GM19438 (cell line): Measurements from ENCODE around the gene ALX4.

Source experiments
- ATAC-seq: cut with Tn5 transposase; IDR thresholded peaks from one replicate; pipeline ENCODE4 v1.9.1; 2021; ENCODE audit warnings: low read depth; ENCODE audit not compliant: unreplicated experiment

The ALX4 gene

GRCh38 chr11:44309478-44310205, at the start of gene ALX4:
ALX4 (minus strand) TSS chr11:44310139; CDS start chr11:44310062, 77 bp downstream.
- no peak for ATAC-seq

- ATAC-seq = no peak
These were observed 49.2 kb upstream of the ALX4 start for GRCh38 chr11:44359162-44359561.

GRCh38 chr11:44358713-44359112, 48.8 kb upstream of the ALX4 start:
- ATAC-seq = no peak

GRCh38 chr11:44357711-44358110, 47.8 kb upstream of the ALX4 start:
- ATAC-seq = no peak

GRCh38 chr11:44356351-44356750, 46.4 kb upstream of the ALX4 start:
- no peak for ATAC-seq

- no peak for ATAC-seq
These were observed 42.1 kb upstream of the ALX4 start for GRCh38 chr11:44351898-44352498.

GRCh38 chr11:44351006-44351660, 41.2 kb upstream of the ALX4 start:
- no peak for ATAC-seq

GRCh38 chr11:44349328-44349727, 39.4 kb upstream of the ALX4 start:
- no peak for ATAC-seq

- no peak for ATAC-seq
These were observed 38.8 kb upstream of the ALX4 start for GRCh38 chr11:44348721-44349120.

GRCh38 chr11:44348114-44348513, 38.2 kb upstream of the ALX4 start:
- ATAC-seq = no peak

- no peak for ATAC-seq
These were observed 37.6 kb upstream of the ALX4 start for GRCh38 chr11:44347538-44347937.

GRCh38 chr11:44346983-44347382, 37.0 kb upstream of the ALX4 start:
- no peak for ATAC-seq

- no peak for ATAC-seq
These were observed 35.8 kb upstream of the ALX4 start for GRCh38 chr11:44345781-44346180.

GRCh38 chr11:44344921-44345320, 35.0 kb upstream of the ALX4 start:
- ATAC-seq = no peak

GRCh38 chr11:44344423-44344820, 34.5 kb upstream of the ALX4 start:
- no peak for ATAC-seq

GRCh38 chr11:44343778-44344422, 34.0 kb upstream of the ALX4 start:
- ATAC-seq = no peak

- no peak for ATAC-seq
These were observed 32.7 kb upstream of the ALX4 start for GRCh38 chr11:44342616-44343015.

- ATAC-seq = no peak
These were observed 30.7 kb upstream of the ALX4 start for GRCh38 chr11:44340656-44341055.

- no peak for ATAC-seq
These were observed 29.6 kb upstream of the ALX4 start for GRCh38 chr11:44339530-44339883.

- ATAC-seq = no peak
These were observed 29.0 kb upstream of the ALX4 start for GRCh38 chr11:44338698-44339529.

GRCh38 chr11:44338026-44338425, 28.1 kb upstream of the ALX4 start:
- no peak for ATAC-seq
